GM21786 (cell line): ENCODE measurements around the gene PRKAR2B.
"Not testable (repeated sequence)": the region's sequence is repeated elsewhere in the genome, so short reads cannot be mapped to it uniquely, and the experiment has no call there.

Experiments
- ATAC-seq: cut with Tn5 transposase; IDR thresholded peaks from one replicate; pipeline ENCODE4 v1.9.1; 2021; ENCODE audit not compliant: unreplicated experiment

Gene PRKAR2B

GRCh38 chr7:107151538-107151937, 107.0 kb downstream of the PRKAR2B start:
- ATAC-seq: no peak

GRCh38 chr7:107152011-107152410, 107.5 kb downstream of the PRKAR2B start:
- ATAC-seq: no peak

- no peak for ATAC-seq
These were observed 110.3 kb downstream of the PRKAR2B start for GRCh38 chr7:107154826-107155225.

- ATAC-seq: not testable (repeated sequence)
These were observed 111.2 kb downstream of the PRKAR2B start for GRCh38 chr7:107155726-107156125.

GRCh38 chr7:107157091-107157490, 112.6 kb downstream of the PRKAR2B start:
- ATAC-seq: no peak

- ATAC-seq: no peak
These were observed 113.5 kb downstream of the PRKAR2B start for GRCh38 chr7:107158028-107158427.

GRCh38 chr7:107160389-107160788, 115.9 kb downstream of the PRKAR2B start:
- ATAC-seq: no peak

GRCh38 chr7:107161415-107161814, 116.9 kb downstream of the PRKAR2B start:
- ATAC-seq: no peak

GRCh38 chr7:107162475-107162874, 118.0 kb downstream of the PRKAR2B start:
- ATAC-seq: no peak

- ATAC-seq: no peak
These were observed 119.6 kb downstream of the PRKAR2B start for GRCh38 chr7:107164092-107164491.

- ATAC-seq: no peak
These were observed 120.8 kb downstream of the PRKAR2B start for GRCh38 chr7:107165341-107165740.

- ATAC-seq: no peak
These were observed 122.4 kb downstream of the PRKAR2B start for GRCh38 chr7:107166736-107167426.

- no peak for ATAC-seq
These were observed 123.2 kb downstream of the PRKAR2B start for GRCh38 chr7:107167483-107168232.

GRCh38 chr7:107168233-107169119, 124.0 kb downstream of the PRKAR2B start, which contains the start of gene HBP1:
TSS of gene HBP1 (plus strand) at chr7:107169003. CDS start at chr7:107179894, 10,891 bp downstream.
- peak; percentile 89 for ATAC-seq

GRCh38 chr7:107169120-107170050, 124.9 kb downstream of the PRKAR2B start:
- ATAC-seq: peak; percentile 19

- ATAC-seq: no peak
These were observed 125.8 kb downstream of the PRKAR2B start for GRCh38 chr7:107170051-107170915.

GRCh38 chr7:107171496-107171895, 127.0 kb downstream of the PRKAR2B start:
- no peak for ATAC-seq

GRCh38 chr7:107172276-107173032, 127.9 kb downstream of the PRKAR2B start:
- no peak for ATAC-seq

- ATAC-seq: no peak
These were observed 128.7 kb downstream of the PRKAR2B start for GRCh38 chr7:107173191-107173590.
